Left lobe of liver (tissue), 2 donors: ENCODE results near the gene FMO1. TPM values are rescaled to one million over a fixed set of nuclear protein-coding genes. Genes with fewer than 3 reads are reported as not detected.
A peak's percentile ranks its signal among the peaks of the same experiment; 100 is the strongest.
"Not testable (repeated sequence)": the region's sequence is repeated elsewhere in the genome, so short reads cannot be mapped to it uniquely, and the experiment has no call there.

Source experiments
- ATAC-seq: fragments of 200-7000 bp; cut with Tn5 transposase; one replicate; pipeline ENCODE4 v1.9.1; 2020; ENCODE audit warnings: mild to moderate bottlenecking, moderate library complexity
- DNase-seq: peaks from one replicate; pipeline ENCODE4 v3.0.0-alpha.2; 2020; ENCODE audit warnings: low spot score
- total RNA-seq: library from RNA; stranded (reverse); gene quantifications from one replicate; pipeline ENCODE4 v1.2.1, GENCODE V29; 2021
- donor health status: DM: no; HTN: no; CAD: no; lungs with moderate emphysema.
- donor health status: DM: no; HTN: yes; CAD: no.

FMO1 gene
- not detected for total RNA-seq

GRCh38 chr1:171248302-171248701, at the start of gene FMO1:
Gene FMO1 (plus strand): TSS chr1:171248494. CDS start chr1:171258088, 9,594 bp downstream.
- ATAC-seq, result peak; percentile 16
- no peak for DNase-seq

- ATAC-seq, result no peak
- no peak for DNase-seq
Observed at GRCh38 chr1:171204296-171204695, 44.0 kb upstream of the FMO1 start.

GRCh38 chr1:171206204-171206977, 41.9 kb upstream of the FMO1 start:
- DNase-seq (no peak), ATAC-seq (no peak)

GRCh38 chr1:171206978-171207355, 41.3 kb upstream of the FMO1 start:
- no peak for ATAC-seq
- DNase-seq, result no peak

- DNase-seq (no peak), ATAC-seq (peak; percentile 69)
Observed at GRCh38 chr1:171207377-171207776, 40.9 kb upstream of the FMO1 start.

- DNase-seq (no peak), ATAC-seq (peak; percentile 83)
Observed at GRCh38 chr1:171210355-171210754, 37.9 kb upstream of the FMO1 start.

- DNase-seq, result no peak
- no peak for ATAC-seq
Observed at GRCh38 chr1:171212607-171213351, 35.5 kb upstream of the FMO1 start.

GRCh38 chr1:171213559-171214454, 34.5 kb upstream of the FMO1 start:
- DNase-seq (no peak), ATAC-seq (peak; percentile 50)

GRCh38 chr1:171217658-171218443, 30.4 kb upstream of the FMO1 start:
- DNase-seq, result no peak
- ATAC-seq, result no peak

- ATAC-seq (no peak), DNase-seq (no peak)
Observed at GRCh38 chr1:171218661-171219060, 29.6 kb upstream of the FMO1 start.

GRCh38 chr1:171219346-171220080, 28.8 kb upstream of the FMO1 start:
- ATAC-seq, result no peak
- no peak for DNase-seq

- ATAC-seq (no peak), DNase-seq (no peak)
Observed at GRCh38 chr1:171220081-171220420, 28.2 kb upstream of the FMO1 start.

- ATAC-seq (no peak), DNase-seq (no peak)
Observed at GRCh38 chr1:171220581-171221054, 27.7 kb upstream of the FMO1 start.

GRCh38 chr1:171221665-171222591, 26.4 kb upstream of the FMO1 start:
- DNase-seq, result no peak
- ATAC-seq, result no peak

GRCh38 chr1:171222936-171223335, 25.4 kb upstream of the FMO1 start:
- no peak for DNase-seq
- no peak for ATAC-seq

- not testable (repeated sequence) for DNase-seq, ATAC-seq
Observed at GRCh38 chr1:171224257-171224656, 24.0 kb upstream of the FMO1 start.

GRCh38 chr1:171226747-171227370, 21.4 kb upstream of the FMO1 start:
- peak; percentile 99 for ATAC-seq
- peak; percentile 52 for DNase-seq

- DNase-seq, result no peak
- no peak for ATAC-seq
Observed at GRCh38 chr1:171231326-171231725, 17.0 kb upstream of the FMO1 start.
